Esophagus muscularis mucosa (tissue), 4 donors: Measurements from ENCODE around the gene ZNF532. TPM values are rescaled to one million over a fixed set of nuclear protein-coding genes. Genes with fewer than 3 reads are reported as not detected.
"Not testable (repeated sequence)": the region's sequence is repeated elsewhere in the genome, so short reads cannot be mapped to it uniquely, and the experiment has no call there.

Source experiments
- DNase-seq: peaks from one replicate; pipeline ENCODE4 v3.0.0-alpha.2; 2017; ENCODE audit errors: extremely low spot score
- H3K27ac ChIP-seq, 4 donors: fragments of 200-600 bp; sonication (generic); replicated peaks in 1 of 4; 1 replicate in 3 of 4; 2 replicates in 1 of 4; pipeline ENCODE4 v1.5.1; 2016 to 2019; ENCODE audit warnings: mild to moderate bottlenecking in 1 of 4
- H3K27me3 ChIP-seq, 4 donors: fragments of 200-600 bp; sonication (generic); one replicate each; pipeline versions ENCODE4 v1.5.1 to v1.6.0; 2016 to 2019
- H3K36me3 ChIP-seq, 4 donors: fragments of 200-600 bp; sonication (generic); one replicate each; pipeline ENCODE4 v1.5.1; 2016 to 2019
- H3K4me1 ChIP-seq, 4 donors: fragments of 200-600 bp; sonication (generic); one replicate each; pipeline ENCODE4 v1.5.1; 2016 to 2019
- H3K4me3 ChIP-seq, 4 donors: fragments of 200-600 bp; sonication (generic); 1 replicate in 2 of 4; 2 replicates in 2 of 4; pipeline ENCODE4 v1.5.1; 2016 to 2019; ENCODE audit warnings: mild to moderate bottlenecking in 4 of 4, moderate library complexity in 1 of 4
- H3K9me3 ChIP-seq, 4 donors: fragments of 200-600 bp; sonication (generic); 1 replicate in 3 of 4; 2 replicates in 1 of 4; pipeline ENCODE4 v1.5.1; 2016 to 2019
- CTCF ChIP-seq, 3 experiments: fragments of 200-600 bp in 2 of 3; fragments of 450-650 bp in 1 of 3; sonication (generic) in 2 of 3; IDR thresholded peaks; one replicate each; pipeline ENCODE4 v1.5.1; 2017 to 2019; ENCODE audit warnings: antibody characterized with exemption in 3 of 3, mild to moderate bottlenecking in 2 of 3, moderate library complexity in 1 of 3
- EP300 ChIP-seq: sonication (generic); formaldehyde crosslinking; IDR thresholded peaks from one replicate; pipeline ENCODE4 v1.6.1; 2017; ENCODE audit warnings: antibody characterized with exemption
- POLR2A ChIP-seq: fragments of 450-650 bp; IDR thresholded peaks from one replicate; pipeline ENCODE4 v1.6.1; 2017; ENCODE audit warnings: antibody characterized with exemption, moderate library complexity, mild to moderate bottlenecking, low read depth
- POLR2AphosphoS5 ChIP-seq, 2 donors: sonication (generic); formaldehyde crosslinking; IDR thresholded peaks; one replicate each; pipeline ENCODE4 v1.6.1; 2017; ENCODE audit warnings: antibody characterized with exemption in 2 of 2
- WGBS: methylation state at CpG from one replicate; pipeline ENCODE4 v1.1.5; 2018; 5-methylcytosine and 5-hydroxymethylcytosine counted together
- intact Hi-C: fragments of 100-400 bp; cut with DNase I; formaldehyde crosslinking; loops from one replicate; pipeline ENCODE4 v1.15.1; 2023
- total RNA-seq, 4 donors: library from RNA; depleted of rRNA; stranded (reverse); fragments of >200 nt; gene quantifications; one replicate each; pipeline versions ENCODE4 v1.1.0 to v1.2.1, GENCODE V29; 2016

ZNF532 gene
- total RNA-seq, 4 donors from 2014 or later, result 62.3 to 121 (median 64.7) TPM

DNA sequence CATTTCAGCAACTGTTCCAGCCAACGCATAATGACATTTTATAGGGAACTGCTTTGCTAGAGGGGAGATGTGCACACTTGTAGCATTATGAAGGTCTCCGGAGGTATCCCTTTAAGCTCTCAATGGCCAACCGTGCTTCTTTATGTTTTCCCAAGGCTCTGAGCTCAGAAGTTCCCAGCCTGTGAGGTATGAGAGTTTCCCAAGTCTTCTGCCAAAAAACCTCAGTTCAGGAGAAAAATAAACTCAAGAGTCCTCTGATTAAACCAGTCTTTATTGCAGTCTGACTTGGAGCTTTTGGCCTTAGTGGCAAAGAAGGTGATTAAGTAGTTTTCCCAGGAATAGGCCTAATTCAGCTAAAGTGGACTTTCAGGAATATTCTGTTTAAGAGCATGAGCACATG lies 35.4 kb upstream of the ZNF532 start:
- H3K27ac ChIP-seq, result no peak overlapping the region
- H3K4me3 ChIP-seq, result no peak overlapping the region
- no peaks in the 10 kb centered on the region for H3K4me1 ChIP-seq
- H3K36me3 ChIP-seq, result no peaks in the 10 kb centered on the region
- DNase-seq, result no peak
- TF ChIP-seq POLR2A (no peak), CTCF (IDR thresholded peaks at IDR 0.05) (no peak), EP300 (no peak), POLR2AphosphoS5 (IDR thresholded peaks at IDR 0.05) (no peak)
- WGBS, result 77% methylated on average over 3 of the region's 3 CpGs
- intact Hi-C loops, result no loop called here
- no peaks in the 10 kb centered on the region for H3K27me3 ChIP-seq
- H3K9me3 ChIP-seq, result no peaks in the 10 kb centered on the region

DNA sequence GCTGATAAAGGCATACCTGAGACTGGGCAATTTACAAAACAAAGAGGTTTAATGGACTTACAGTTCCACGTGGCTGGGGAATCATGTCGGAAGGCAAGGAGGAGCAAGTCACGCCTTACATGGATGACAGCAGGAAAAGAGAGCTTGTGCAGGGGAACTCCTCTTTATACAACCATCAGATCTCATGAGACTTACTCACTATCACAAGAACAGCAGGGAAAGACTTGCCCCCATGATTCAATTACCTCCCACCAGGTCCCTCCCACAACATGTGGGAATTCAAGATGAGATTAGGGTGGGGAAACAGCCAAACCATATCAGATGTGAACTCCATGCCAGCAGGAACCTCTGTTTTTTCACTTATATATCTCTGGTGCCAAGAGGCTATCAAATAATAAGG lies 34.8 kb upstream of the ZNF532 start:
- intact Hi-C loops, H3K27me3 ChIP-seq, H3K36me3 ChIP-seq, H3K27ac ChIP-seq, DNase-seq, H3K4me1 ChIP-seq, H3K4me3 ChIP-seq, H3K9me3 ChIP-seq: not testable (repeated sequence)
- WGBS, result 86% methylated on average over 3 of the region's 3 CpGs

GRCh38 chr18:58831606-58832005 lies 33.1 kb upstream of the ZNF532 start:
- intact Hi-C loops, result no loop called here
- TF ChIP-seq POLR2A, result no peak
- TF ChIP-seq EP300, result no peak
- no peak for TF ChIP-seq CTCF (IDR thresholded peaks at IDR 0.05)
- no peak for TF ChIP-seq POLR2AphosphoS5 (IDR thresholded peaks at IDR 0.05)
- no peak overlapping the region for H3K4me3 ChIP-seq

GRCh38 chr18:58838165-58838860 lies 26.4 kb upstream of the ZNF532 start:
- Histone ChIP-seq H3K4me1 (no peaks in the 10 kb centered on the region), H3K4me3 (no peak overlapping the region), H3K36me3 (no peaks in the 10 kb centered on the region), H3K9me3 (no peaks in the 10 kb centered on the region), H3K27me3 (no peaks in the 10 kb centered on the region), H3K27ac (no peak overlapping the region)
- intact Hi-C loops, result no loop called here
- DNase-seq, result no peak
- TF ChIP-seq CTCF (IDR thresholded peaks at IDR 0.05) (no peak), POLR2A (no peak), POLR2AphosphoS5 (IDR thresholded peaks at IDR 0.05) (no peak), EP300 (no peak)
- WGBS, result 96% methylated on average over 5 of the region's 5 CpGs

More at GRCh38 chr18:58831606-58832005, 33.1 kb upstream of the ZNF532 start:
- no peaks in the 10 kb centered on the region for H3K9me3 ChIP-seq
- no peak overlapping the region for H3K27ac ChIP-seq
- no peaks in the 10 kb centered on the region for H3K27me3 ChIP-seq
- no peaks in the 10 kb centered on the region for H3K36me3 ChIP-seq
- 76% methylated on average over 1 of the region's 1 CpG for WGBS
- DNase-seq, result no peak
- no peaks in the 10 kb centered on the region for H3K4me1 ChIP-seq

- H3K9me3 ChIP-seq, result no peaks in the 10 kb centered on the region
- intact Hi-C loops, result no loop called here
- WGBS, result 95% methylated on average over 6 of the region's 6 CpGs
- no peak for DNase-seq
- TF ChIP-seq POLR2AphosphoS5 (IDR thresholded peaks at IDR 0.05), result no peak
- H3K27ac ChIP-seq, result no peak overlapping the region
- no peaks in the 10 kb centered on the region for H3K4me1 ChIP-seq
- H3K27me3 ChIP-seq, result no peaks in the 10 kb centered on the region
- no peak overlapping the region for H3K4me3 ChIP-seq
- no peaks in the 10 kb centered on the region for H3K36me3 ChIP-seq
Measured at GRCh38 chr18:58838946-58839345, 25.7 kb upstream of the ZNF532 start.
